ENCODE data around the gene LRRC51.

The LRRC51 gene, protein sequence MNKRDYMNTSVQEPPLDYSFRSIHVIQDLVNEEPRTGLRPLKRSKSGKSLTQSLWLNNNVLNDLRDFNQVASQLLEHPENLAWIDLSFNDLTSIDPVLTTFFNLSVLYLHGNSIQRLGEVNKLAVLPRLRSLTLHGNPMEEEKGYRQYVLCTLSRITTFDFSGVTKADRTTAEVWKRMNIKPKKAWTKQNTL

GRCh38 chr11:72080326-72081183, at the start of gene LRRC51, which contains the start of gene NUMA1:
TSS of gene LRRC51 (plus strand) at chr11:72080850. CDS start at chr11:72089084, 8,234 bp downstream.
TSS of gene NUMA1 (minus strand) at chr11:72080542. CDS start at chr11:72035943, 44,599 bp downstream.
- peak; percentile 99 for DNase-seq (ENCODE audit: low read depth)

DNA sequence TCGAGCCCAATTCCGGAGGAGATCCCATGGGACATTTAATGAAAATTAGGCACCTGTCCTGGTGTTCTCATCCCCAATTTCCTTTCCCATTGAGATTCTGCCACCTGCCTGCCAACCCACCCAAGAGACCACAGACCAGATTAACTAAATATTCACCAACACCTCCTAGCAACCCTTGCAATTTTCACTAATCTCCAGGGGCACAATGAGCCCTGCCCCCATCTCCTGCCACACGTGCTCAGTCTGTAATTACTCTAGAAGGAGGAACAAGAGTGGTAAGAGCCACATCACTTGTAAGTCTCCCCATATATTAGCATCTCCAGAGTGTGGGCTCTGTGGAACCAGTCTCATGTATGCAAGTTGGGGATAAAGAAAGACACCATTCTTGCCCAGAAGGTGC, 44.0 kb upstream of the LRRC51 start:
- DNase-seq (ENCODE audit: low read depth), result no peak

DNA sequence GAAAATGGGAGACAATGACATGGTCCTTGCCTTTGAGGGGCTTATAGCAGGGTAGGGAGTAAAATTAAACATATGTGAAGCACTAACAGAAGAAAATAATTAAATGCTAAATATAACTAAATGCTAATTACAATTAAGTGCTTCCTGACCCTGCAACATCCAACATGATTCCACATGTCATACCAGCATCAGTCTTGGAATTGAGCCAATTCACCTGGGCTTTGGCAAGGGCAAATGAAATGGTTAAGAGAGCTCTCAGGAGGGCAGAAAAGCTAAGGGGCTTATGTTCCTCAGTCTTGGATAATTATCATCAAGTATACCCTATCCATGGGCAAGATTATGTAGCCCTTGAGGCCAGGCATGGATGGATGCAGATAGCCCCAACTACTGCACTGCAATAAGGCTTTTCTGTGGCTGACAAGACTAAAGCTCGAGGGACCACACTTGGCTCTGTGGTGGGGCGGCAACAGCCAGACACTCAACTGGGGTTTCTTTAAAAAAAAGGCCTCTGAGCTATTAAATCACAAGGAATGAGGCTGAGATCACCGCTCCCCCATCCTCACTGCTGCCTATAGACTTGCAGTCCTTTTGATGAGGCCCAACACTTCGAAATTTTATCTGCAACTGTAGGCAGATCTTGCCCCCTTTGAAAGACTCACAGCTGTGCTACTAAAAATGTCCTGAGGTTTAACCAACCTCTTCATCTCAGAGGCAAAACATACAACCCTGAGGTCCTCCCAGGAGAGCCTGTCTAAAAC, 42.9 kb upstream of the LRRC51 start:
- no peak for DNase-seq (ENCODE audit: low read depth)

GRCh38 chr11:72038491-72038890, 42.2 kb upstream of the LRRC51 start:
- no peak for DNase-seq (ENCODE audit: low read depth)

- no peak for DNase-seq (ENCODE audit: low read depth)
These were observed 41.4 kb upstream of the LRRC51 start for GRCh38 chr11:72039031-72039855.

DNA sequence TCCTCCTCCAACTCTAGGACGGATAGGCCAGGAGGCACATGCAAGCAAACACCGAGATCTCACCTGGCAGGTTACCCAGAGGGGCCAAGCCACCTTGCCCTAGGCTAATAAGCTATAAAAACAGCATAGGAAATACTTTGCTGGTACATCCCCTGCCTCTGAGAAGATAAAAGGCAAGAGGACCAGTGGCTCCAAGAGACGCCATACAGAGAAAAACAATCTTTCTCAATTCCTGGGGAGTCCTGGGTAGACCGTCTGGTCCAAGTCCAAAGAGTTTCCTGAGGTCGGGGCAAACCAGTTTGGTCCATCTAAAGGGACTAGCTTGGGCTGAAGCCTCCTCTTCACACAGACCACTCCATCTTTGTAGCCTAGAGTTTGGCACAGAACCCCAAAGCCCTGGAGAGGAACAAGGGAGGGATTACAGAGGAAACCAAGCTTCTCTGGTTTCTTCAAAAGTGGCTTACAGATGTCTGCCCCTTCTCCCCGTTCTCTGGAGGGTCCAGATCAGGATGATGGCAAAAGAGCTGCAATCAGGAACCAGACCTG, 40.7 kb upstream of the LRRC51 start:
- no peak for DNase-seq (ENCODE audit: low read depth)

- DNase-seq (ENCODE audit: low read depth), result peak; percentile 71
These were observed 39.9 kb upstream of the LRRC51 start for GRCh38 chr11:72040491-72041363.

- DNase-seq (ENCODE audit: low read depth), result peak; percentile 17
These were observed 39.1 kb upstream of the LRRC51 start for GRCh38 chr11:72041364-72042063.

DNA sequence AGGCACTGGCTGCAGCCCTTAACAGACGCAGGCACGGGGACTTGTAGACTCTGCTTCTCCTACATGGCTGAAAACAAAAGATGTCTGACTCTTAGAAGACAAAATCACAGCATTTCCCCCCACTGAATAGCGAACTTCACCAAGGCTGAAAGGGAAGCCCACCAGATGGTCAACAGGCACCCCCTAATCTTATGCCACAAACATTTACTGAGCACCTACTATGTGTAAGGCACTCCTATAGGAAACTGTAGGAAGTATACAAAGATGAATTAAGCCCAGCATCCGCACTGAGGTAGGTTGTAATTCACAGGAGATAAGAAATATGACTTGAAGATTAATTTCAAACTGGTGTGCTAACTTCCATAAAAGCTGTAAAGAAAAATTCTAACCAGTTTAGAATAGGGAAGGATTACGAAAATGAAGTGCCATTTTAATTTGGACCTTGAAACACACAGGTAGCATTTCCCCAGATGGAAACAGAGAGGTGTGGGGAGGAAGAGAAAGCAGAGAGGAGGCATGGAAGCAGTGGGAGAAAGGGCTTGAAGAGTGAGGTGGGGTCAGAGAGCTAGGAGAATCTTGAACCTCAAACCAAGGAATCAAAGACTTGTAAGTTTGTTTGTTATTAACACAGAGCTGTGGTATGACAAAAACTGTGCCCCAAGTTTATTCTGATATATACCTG, 38.4 kb upstream of the LRRC51 start:
- no peak for DNase-seq (ENCODE audit: low read depth)

GRCh38 chr11:72045849-72046248, 34.8 kb upstream of the LRRC51 start:
- no peak for DNase-seq (ENCODE audit: low read depth)

- DNase-seq (ENCODE audit: low read depth), result no peak
These were observed 31.7 kb upstream of the LRRC51 start for GRCh38 chr11:72048766-72049460.

GRCh38 chr11:72058416-72059034, 22.1 kb upstream of the LRRC51 start:
- DNase-seq (ENCODE audit: low read depth), result no peak

DNA sequence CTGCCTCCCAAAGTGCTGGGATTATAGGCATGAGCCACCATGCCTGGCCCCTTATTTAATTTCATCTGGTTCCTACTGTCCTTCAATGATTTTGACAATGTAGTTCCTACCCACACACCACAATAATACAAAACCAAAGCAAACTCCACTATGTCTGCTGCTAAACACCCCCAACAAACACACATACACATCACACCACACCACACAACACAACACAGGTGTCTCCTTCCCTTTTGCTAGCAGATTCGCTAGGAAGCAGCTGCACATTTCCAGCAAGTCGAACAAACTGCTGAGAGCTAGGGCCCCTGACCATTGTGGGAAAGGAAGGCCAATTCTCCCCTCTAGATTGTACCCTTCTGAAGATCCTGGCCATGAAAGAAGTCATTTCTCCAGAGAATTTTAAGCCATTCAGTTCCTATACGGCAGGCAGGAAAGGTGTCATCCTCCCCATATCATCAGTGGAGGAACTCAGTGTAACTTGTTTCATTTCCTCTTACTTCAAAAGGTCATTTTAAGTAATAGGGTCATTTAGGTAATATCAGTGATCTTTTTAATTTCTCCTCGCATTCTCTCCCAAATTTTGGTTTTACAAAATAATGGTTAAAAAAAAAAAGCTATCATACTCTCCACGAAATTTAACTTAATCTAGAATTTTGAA, 18.8 kb upstream of the LRRC51 start:
- no peak for DNase-seq (ENCODE audit: low read depth)

GRCh38 chr11:72066855-72067254, 13.8 kb upstream of the LRRC51 start:
- DNase-seq (ENCODE audit: low read depth), result no peak

- no peak for DNase-seq (ENCODE audit: low read depth)
These were observed 13.4 kb upstream of the LRRC51 start for GRCh38 chr11:72067266-72067665.

DNA sequence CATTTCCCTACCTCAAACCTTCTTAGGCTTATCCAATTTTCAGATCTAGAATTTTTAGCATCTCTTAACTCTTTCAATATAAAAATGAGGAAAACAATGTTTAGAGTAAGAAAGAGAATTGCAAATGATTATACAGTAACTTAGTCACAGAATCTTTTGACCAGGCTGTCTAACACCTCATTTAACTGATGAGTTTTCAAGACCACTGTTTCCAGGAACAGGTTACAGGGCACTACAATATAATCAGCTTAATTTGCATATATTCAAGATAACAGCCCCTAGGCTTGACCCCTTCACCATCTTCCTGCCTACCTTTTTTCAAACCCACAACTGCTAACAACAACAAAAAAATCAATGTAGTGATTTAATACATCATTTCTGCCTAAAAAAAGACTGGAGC, 13.0 kb upstream of the LRRC51 start:
- no peak for DNase-seq (ENCODE audit: low read depth)

DNA sequence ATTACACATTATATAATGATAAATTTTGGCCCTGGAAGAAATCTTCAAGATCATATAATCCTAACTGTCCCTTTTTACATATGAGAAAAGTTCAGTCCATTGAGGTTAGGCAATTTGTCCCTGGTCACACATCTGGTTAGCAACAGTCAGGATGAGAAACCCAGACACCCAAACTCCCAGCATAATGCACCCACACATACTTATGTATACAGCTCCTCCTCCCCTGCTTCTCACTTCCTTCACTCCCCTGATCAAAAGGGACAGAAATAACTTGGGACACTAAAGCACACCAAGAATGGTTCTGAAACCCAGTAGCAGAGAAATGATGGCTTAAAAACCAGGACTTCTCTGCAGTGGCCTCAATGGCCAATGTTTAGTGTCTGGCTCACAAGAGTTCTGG, 11.4 kb upstream of the LRRC51 start:
- no peak for DNase-seq (ENCODE audit: low read depth)

DNA sequence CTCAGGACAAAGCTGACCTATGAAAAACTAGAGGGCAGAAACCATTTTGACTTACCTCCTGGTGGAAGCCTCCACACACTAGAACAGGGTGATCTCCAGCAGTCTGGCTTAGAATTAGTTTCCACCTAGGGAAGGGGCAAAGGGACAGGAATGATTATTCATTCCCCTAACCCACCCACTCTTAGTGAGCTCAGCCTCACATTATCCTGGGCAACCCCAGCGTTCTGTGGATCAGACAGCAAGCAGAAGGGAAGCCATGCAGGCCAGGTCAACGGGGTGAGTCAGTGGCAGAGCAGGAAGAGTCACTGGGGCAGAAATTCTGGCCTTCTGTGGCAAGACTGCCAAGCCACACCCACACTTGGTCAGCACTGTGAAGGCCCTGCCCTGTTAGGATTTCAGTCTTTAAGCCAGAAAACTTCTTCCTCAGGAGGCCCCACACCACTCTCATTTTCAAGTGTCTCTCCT, 10.8 kb upstream of the LRRC51 start:
- no peak for DNase-seq (ENCODE audit: low read depth)
